Mucosa of descending colon (tissue), 3 donors: ENCODE data around the gene SLAIN2. TPM values are rescaled to one million over a fixed set of nuclear protein-coding genes. Genes with fewer than 3 reads are reported as not detected.

Experiments used
- ATAC-seq: fragments of 200-7000 bp; cut with Tn5 transposase; one replicate; pipeline ENCODE4 v1.9.1; 2020; ENCODE audit warnings: mild to moderate bottlenecking, moderate library complexity
- DNase-seq, 3 donors: peaks; one replicate each; pipeline ENCODE4 v3.0.0-alpha.2; 2020
- H3K36me3 ChIP-seq: fragments of 200-600 bp; one replicate; pipeline ENCODE4 v1.8.0; 2021; ENCODE audit warnings: low read depth, mild to moderate bottlenecking
- H3K4me1 ChIP-seq: fragments of 200-600 bp; one replicate; pipeline ENCODE4 v1.8.0; 2021; ENCODE audit warnings: low read depth, mild to moderate bottlenecking
- H3K4me3 ChIP-seq: fragments of 200-600 bp; one replicate; pipeline ENCODE4 v1.8.0; 2021; ENCODE audit warnings: mild to moderate bottlenecking
- H3K9me3 ChIP-seq: fragments of 200-600 bp; one replicate; pipeline ENCODE4 v1.8.0; 2021; ENCODE audit warnings: mild to moderate bottlenecking
- intact Hi-C, 2 donors: fragments of 100-400 bp; cut with DNase I in 1 of 2; cut with micrococcal nuclease in 1 of 2; formaldehyde crosslinking; loops; one replicate each; pipeline versions ENCODE4 v1.11.0 to v1.11.1; 2022; cut with DNase I, micrococcal nuclease
- total RNA-seq, 3 donors: library from RNA; stranded (reverse); fragmentation: NEBNext Ultra II Directional in 2 of 3; extraction: Animal tissue kit (Norgen Biotek cat#: 25700) in 2 of 3; gene quantifications; one replicate each; pipeline versions ENCODE4 v1.2.1 to v1.2.4, GENCODE V29; 2021 to 2023
- TF ChIP-seq, protein P1 (sequence below): fragments of 200-600 bp; IDR thresholded peaks from one replicate; pipeline ENCODE4 v1.8.0; 2022; ENCODE audit warnings: antibody characterized with exemption, mild to moderate bottlenecking
- donor health status: DM: no; HTN: no; CAD: no; lungs with moderate emphysema.
- donor health status: DM: no; HTN: no; CAD: no.
- donor health status: DM: no; HTN: yes; CAD: no.

SLAIN2 gene
- total RNA-seq, 3 donors from 2014 or later: 73.5 to 153 (median 90.6) TPM

DNA sequence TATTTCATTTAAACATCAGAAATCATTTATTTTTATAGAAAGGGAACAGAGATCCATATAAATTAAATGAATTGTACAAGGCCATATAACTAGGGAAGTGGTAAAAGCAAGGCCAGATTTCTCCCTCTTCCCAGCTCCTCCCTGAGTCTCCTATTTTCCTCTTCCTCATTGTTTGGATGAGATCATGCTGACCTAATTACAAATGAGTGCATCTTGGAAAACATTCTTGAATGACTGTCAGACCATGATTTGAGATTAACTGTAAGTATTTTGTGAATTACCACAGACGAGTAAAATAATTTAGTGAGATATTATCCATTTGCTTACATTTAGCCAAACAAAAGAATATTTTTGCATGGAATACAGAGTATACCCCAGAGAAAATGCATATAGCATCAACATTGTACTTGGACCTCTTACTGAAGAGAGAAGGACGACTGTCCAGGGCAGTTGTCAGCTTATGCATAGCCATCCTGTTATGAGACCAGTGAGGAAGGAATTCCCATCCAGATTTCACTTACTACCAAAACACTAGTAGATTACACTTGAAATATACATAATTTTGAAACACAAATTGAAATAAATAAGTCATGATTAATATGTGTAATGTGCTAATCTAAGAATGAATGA lies 47.3 kb downstream of the SLAIN2 start:
- no peaks in the 10 kb centered on the region for H3K9me3 ChIP-seq
- no peak overlapping the region for H3K4me3 ChIP-seq
- TF ChIP-seq, protein P1, sequence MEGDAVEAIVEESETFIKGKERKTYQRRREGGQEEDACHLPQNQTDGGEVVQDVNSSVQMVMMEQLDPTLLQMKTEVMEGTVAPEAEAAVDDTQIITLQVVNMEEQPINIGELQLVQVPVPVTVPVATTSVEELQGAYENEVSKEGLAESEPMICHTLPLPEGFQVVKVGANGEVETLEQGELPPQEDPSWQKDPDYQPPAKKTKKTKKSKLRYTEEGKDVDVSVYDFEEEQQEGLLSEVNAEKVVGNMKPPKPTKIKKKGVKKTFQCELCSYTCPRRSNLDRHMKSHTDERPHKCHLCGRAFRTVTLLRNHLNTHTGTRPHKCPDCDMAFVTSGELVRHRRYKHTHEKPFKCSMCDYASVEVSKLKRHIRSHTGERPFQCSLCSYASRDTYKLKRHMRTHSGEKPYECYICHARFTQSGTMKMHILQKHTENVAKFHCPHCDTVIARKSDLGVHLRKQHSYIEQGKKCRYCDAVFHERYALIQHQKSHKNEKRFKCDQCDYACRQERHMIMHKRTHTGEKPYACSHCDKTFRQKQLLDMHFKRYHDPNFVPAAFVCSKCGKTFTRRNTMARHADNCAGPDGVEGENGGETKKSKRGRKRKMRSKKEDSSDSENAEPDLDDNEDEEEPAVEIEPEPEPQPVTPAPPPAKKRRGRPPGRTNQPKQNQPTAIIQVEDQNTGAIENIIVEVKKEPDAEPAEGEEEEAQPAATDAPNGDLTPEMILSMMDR: no peak
- H3K4me1 ChIP-seq: no peaks in the 10 kb centered on the region
- peak; percentile 67 for ATAC-seq
- no peaks in the 10 kb centered on the region for H3K36me3 ChIP-seq
- no peak for DNase-seq
- intact Hi-C loops: no loop called here

DNA sequence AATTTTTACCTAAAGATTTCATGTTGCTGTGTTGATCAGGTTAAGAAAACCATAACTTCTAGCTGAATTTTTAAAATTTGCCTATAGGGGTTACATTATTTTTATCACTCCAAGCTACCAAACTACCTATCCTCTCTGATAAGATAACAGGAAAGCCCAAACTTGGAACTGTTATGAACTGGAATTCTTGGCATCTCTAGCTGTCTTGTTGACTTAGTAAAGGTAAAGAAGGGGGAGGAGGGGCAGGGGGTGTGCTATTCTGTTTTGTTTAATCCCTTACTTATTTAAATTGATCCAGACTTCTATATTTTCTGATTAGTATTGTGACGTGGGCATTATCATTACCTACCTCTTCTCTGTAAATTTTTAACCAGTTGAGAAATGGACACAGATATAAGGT lies 54.7 kb downstream of the SLAIN2 start:
- ATAC-seq (no peak), DNase-seq (no peak)
- H3K4me1 ChIP-seq: no peaks in the 10 kb centered on the region
- intact Hi-C loops: no loop called here
- H3K9me3 ChIP-seq: no peaks in the 10 kb centered on the region
- H3K4me3 ChIP-seq: no peak overlapping the region
- H3K36me3 ChIP-seq: no peaks in the 10 kb centered on the region
- TF ChIP-seq, protein P1: no peak

DNA sequence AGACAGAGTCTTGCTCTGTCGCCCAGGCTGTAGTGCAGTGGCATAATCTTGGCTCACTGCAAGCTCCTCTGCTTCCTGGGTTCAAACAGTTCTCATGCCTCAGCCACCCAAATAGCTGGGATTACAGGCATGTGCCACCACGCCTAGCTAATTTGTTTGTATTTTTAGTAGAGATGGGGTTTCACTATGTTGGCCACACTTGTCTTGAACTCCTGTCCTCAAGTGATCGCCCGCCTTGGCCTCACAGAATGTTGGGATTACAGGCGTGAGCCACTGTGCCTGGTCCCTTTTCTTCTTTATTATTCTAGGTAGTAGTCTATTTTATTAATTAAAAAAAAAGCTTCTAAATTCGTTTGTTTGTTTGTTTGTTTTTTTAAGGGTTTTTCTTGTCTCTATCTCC lies 59.1 kb downstream of the SLAIN2 start:
- ATAC-seq: no peak
- no peak for DNase-seq
- Histone ChIP-seq H3K4me1 (no peaks in the 10 kb centered on the region), H3K36me3 (no peaks in the 10 kb centered on the region), H3K9me3 (no peaks in the 10 kb centered on the region), H3K4me3 (no peak overlapping the region)
- intact Hi-C loops: no loop called here
- TF ChIP-seq, protein P1: no peak

DNA sequence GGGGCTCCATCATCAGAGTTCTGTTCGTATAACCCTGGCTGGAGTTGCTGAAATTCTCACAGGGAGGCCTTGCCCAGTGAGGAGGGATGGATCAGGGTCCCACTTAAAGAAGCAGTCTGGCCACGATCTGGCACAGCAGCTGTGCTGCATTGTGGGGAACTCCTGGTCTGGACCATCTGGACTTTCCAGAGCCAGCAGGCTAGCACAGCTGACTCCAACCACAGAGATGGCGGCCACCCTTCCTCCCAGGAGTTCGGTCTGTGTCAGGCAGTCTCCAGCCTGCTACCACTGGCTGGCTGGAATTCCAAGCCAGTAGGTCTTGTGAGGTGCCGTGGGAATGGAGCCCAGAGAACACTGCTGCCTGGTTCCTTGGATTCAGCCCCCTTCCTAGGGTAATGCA lies 62.0 kb downstream of the SLAIN2 start:
- Histone ChIP-seq H3K9me3 (no peaks in the 10 kb centered on the region), H3K4me3 (no peak overlapping the region), H3K36me3 (no peaks in the 10 kb centered on the region), H3K4me1 (no peaks in the 10 kb centered on the region)
- ATAC-seq (no peak), DNase-seq (peak in 1 of 3 donors; percentile 19)
- TF ChIP-seq, protein P1: no peak
- intact Hi-C loops: no loop called here

DNA sequence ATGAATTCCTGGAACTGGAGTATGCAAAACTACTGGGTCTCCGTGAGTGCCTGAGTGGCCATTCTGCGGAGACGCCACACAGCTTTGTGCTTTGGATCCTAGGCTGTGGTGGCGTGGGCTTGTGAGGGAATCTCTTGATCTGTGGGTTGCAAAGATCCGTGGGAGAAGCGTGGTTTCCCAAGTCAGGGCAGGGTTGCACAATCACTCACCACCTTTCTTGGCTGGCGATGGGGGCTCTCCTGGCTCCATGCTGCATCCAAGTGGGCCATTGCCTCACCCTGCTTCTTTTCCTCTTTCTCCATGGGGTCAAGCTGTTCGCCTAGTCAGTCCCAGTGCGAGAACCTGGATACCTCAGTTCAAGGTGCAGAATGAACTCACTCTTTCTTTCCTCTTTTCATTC lies 62.5 kb downstream of the SLAIN2 start:
- DNase-seq (no peak), ATAC-seq (no peak)
- TF ChIP-seq, protein P1: no peak
- Histone ChIP-seq H3K36me3 (no peaks in the 10 kb centered on the region), H3K4me3 (no peak overlapping the region), H3K9me3 (no peaks in the 10 kb centered on the region), H3K4me1 (peaks cover 2% of the 10 kb centered on the region)
- intact Hi-C loops: no loop called here

DNA sequence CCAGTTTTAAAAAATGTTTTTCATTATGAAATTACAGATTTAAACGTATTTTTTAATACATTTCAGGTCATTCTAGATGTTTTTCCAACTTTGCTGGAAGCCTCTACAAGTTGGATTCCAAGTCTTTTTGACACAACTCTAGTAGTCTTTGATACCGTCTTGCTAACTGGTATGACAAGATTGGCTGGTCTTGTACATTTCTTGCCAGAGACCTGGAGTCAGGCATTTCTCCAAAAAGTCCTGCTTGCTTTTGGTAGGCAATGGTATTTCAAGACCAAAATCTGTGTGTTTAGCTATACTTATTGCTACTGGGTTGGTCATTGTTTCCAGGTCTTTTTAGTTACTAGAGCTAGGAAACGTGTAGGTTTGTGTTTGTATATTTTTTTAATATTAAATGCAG lies 64.6 kb downstream of the SLAIN2 start:
- intact Hi-C loops: no loop called here
- DNase-seq (no peak), ATAC-seq (no peak)
- peaks cover 2% of the 10 kb centered on the region for H3K4me1 ChIP-seq
- H3K4me3 ChIP-seq: no peak overlapping the region
- TF ChIP-seq, protein P1: no peak
- H3K36me3 ChIP-seq: no peaks in the 10 kb centered on the region
- H3K9me3 ChIP-seq: no peaks in the 10 kb centered on the region
